SK-N-SH (cell line): ENCODE data around the gene FOXK2. TPM values are rescaled to one million over a fixed set of nuclear protein-coding genes. Genes with fewer than 3 reads are reported as not detected.
A peak's percentile ranks its signal among the peaks of the same experiment; 100 is the strongest.

ENCODE experiments used
- CTCF ChIA-PET: fragments of 300-600, 350-600 bp; formaldehyde crosslinking; extraction: SDS; loops from one replicate; lab custom pipeline; 2021; lab: Yijun Ruan, JAX
- POLR2A ChIA-PET: fragments of 350-600 bp; sonication (Branson Sonifier 250); formaldehyde crosslinking; extraction: SDS; loops from one replicate; lab custom pipeline; 2020; ENCODE audit warnings: antibody characterized with exemption, inconsistent platforms; lab: Yijun Ruan, JAX
- DNase-seq: peaks from one replicate; pipeline ENCODE4 v3.0.0; 2012
- H2AFZ ChIP-seq: fragments of 200-600 bp; sonication (generic); 2 replicates; pipeline ENCODE4 v1.8.1; 2016; ENCODE audit warnings: antibody characterized with exemption, mild to moderate bottlenecking, low read depth
- H3F3A ChIP-seq: fragments of 200-600 bp; sonication (generic); replicated peaks from 2 replicates; pipeline ENCODE3; 2016; ENCODE audit warnings: antibody characterized with exemption, mild to moderate bottlenecking; ENCODE audit not compliant: insufficient read depth
- H3K27ac ChIP-seq, 2 experiments: fragments of 200-500 bp in 1 of 2; fragments of 200-600 bp in 1 of 2; sonication (Bioruptor generic) in 1 of 2; sonication (generic), shearing (Covaris generic) in 1 of 2; 2 replicates each; pipeline versions ENCODE4 v1.5.1 to v1.6.1; 2014 to 2016; ENCODE audit warnings: low read depth in 2 of 2, inconsistent platforms in 1 of 2, low read length in 1 of 2, mild to moderate bottlenecking in 1 of 2, mixed read lengths in 1 of 2
- H3K27me3 ChIP-seq: fragments of 200-600 bp; sonication (generic), shearing (Covaris generic); 2 replicates; pipeline ENCODE4 v1.6.1; 2016; ENCODE audit warnings: mixed run types; ENCODE audit not compliant: insufficient read depth
- H3K36me3 ChIP-seq, 2 experiments: fragments of 200-500 bp in 1 of 2; fragments of 200-600 bp in 1 of 2; sonication (Bioruptor generic) in 1 of 2; sonication (generic) in 1 of 2; replicated peaks in 1 of 2; 2 replicates each; pipeline versions ENCODE3 to v1.5.1; 2014 to 2016; ENCODE audit warnings: low read length in 1 of 2, mild to moderate bottlenecking in 1 of 2; ENCODE audit not compliant: insufficient read depth in 2 of 2, control insufficient read depth in 1 of 2
- H3K4me1 ChIP-seq, 2 experiments: fragments of 200-500 bp in 1 of 2; fragments of 200-600 bp in 1 of 2; sonication (Bioruptor generic) in 1 of 2; sonication (generic), shearing (Covaris generic) in 1 of 2; 2 replicates each; pipeline versions ENCODE4 v1.5.1 to v1.6.1; 2014 to 2016; ENCODE audit warnings: low read depth in 1 of 2, low read length in 1 of 2, mixed run types in 1 of 2; ENCODE audit not compliant: insufficient read depth in 2 of 2, control insufficient read depth in 1 of 2
- H3K4me2 ChIP-seq: fragments of 200-600 bp; sonication (generic), shearing (Covaris generic); 2 replicates; pipeline ENCODE4 v1.6.1; 2017; ENCODE audit warnings: mixed run types
- H3K4me3 ChIP-seq, 2 experiments: fragments of 200-500 bp in 1 of 2; fragments of 200-600 bp in 1 of 2; sonication (Bioruptor generic) in 1 of 2; sonication (generic), shearing (Covaris generic) in 1 of 2; 2 replicates each; pipeline versions ENCODE4 v1.5.1 to v1.8.1; 2014 to 2016; ENCODE audit warnings: low read depth in 2 of 2, inconsistent platforms in 1 of 2, low read length in 1 of 2, mild to moderate bottlenecking in 1 of 2, mixed read lengths in 1 of 2, moderate library complexity in 1 of 2
- H3K79me2 ChIP-seq: fragments of 200-600 bp; sonication (generic); 2 replicates; pipeline ENCODE4 v1.8.1; 2017; ENCODE audit warnings: mild to moderate bottlenecking; ENCODE audit not compliant: insufficient read depth
- H3K9ac ChIP-seq: fragments of 200-600 bp; sonication (generic); 2 replicates; pipeline ENCODE4 v1.6.1; 2017; ENCODE audit warnings: mixed run types
- H3K9me2 ChIP-seq: fragments of 200-600 bp; sonication (generic); 2 replicates; pipeline ENCODE4 v1.6.1; 2017; ENCODE audit warnings: mixed run types
- H3K9me3 ChIP-seq: fragments of 200-600 bp; sonication (generic); 2 replicates; pipeline ENCODE4 v1.6.1; 2017; ENCODE audit warnings: mixed run types, mild to moderate bottlenecking, moderate library complexity
- H4K20me1 ChIP-seq: fragments of 200-600 bp; sonication (generic); 2 replicates; pipeline ENCODE4 v1.6.1; 2017; ENCODE audit warnings: mild to moderate bottlenecking, mixed run types; ENCODE audit not compliant: insufficient read depth
- ELF1 ChIP-seq: IDR thresholded peaks from 2 replicates; pipeline ENCODE4 v1.4.0; 2012
- FOXM1 ChIP-seq: IDR thresholded peaks from 2 replicates; pipeline ENCODE4 v1.4.0; 2012; ENCODE audit warnings: low read depth, mild to moderate bottlenecking
- GABPA ChIP-seq: IDR thresholded peaks from 2 replicates; pipeline ENCODE4 v1.4.0; 2012; ENCODE audit warnings: low read depth, mild to moderate bottlenecking
- GATA2 ChIP-seq: sonication (generic); formaldehyde crosslinking; IDR thresholded peaks from 2 replicates; pipeline ENCODE4 v1.5.0; 2020; ENCODE audit warnings: mild to moderate bottlenecking, missing genetic modification reagents
- NRF1 ChIP-seq: IDR thresholded peaks from 2 replicates; pipeline ENCODE4 v1.6.1; 2012; ENCODE audit warnings: low read depth, mild to moderate bottlenecking, low read length
- POLR2AphosphoS5 ChIP-seq: IDR thresholded peaks from 2 replicates; pipeline ENCODE4 v1.6.1; 2012; ENCODE audit warnings: low read depth, low read length
- RAD21 ChIP-seq: IDR thresholded peaks from 2 replicates; pipeline ENCODE4 v1.6.1; 2012; ENCODE audit warnings: mild to moderate bottlenecking, low read length
- RCOR1 ChIP-seq: fragments of 150-350 bp; IDR thresholded peaks from 2 replicates; pipeline ENCODE4 v1.6.1; 2017; ENCODE audit warnings: antibody characterized with exemption, low read length
- RFX5 ChIP-seq: IDR thresholded peaks from 2 replicates; pipeline ENCODE4 v1.6.1; 2012; ENCODE audit warnings: mild to moderate bottlenecking, improper control_type of control experiment, low read length
- RXRA ChIP-seq: IDR thresholded peaks from 2 replicates; pipeline ENCODE4 v1.4.0; 2012; ENCODE audit warnings: low read depth, mild to moderate bottlenecking, borderline replicate concordance
- SIN3A ChIP-seq: IDR thresholded peaks from 2 replicates; pipeline ENCODE4 v1.6.1; 2012; ENCODE audit warnings: low read depth, mild to moderate bottlenecking, low read length, moderate library complexity, borderline replicate concordance
- TAF1 ChIP-seq: IDR thresholded peaks from 2 replicates; pipeline ENCODE4 v1.6.1; 2012; ENCODE audit warnings: low read depth, mild to moderate bottlenecking, low read length, moderate library complexity, borderline replicate concordance
- TCF12 ChIP-seq: IDR thresholded peaks from 2 replicates; pipeline ENCODE4 v1.4.0; 2012
- TEAD4 ChIP-seq: IDR thresholded peaks from 2 replicates; pipeline ENCODE4 v1.4.0; 2012; ENCODE audit warnings: mild to moderate bottlenecking, borderline replicate concordance; ENCODE audit not compliant: insufficient read depth
- WGBS: methylation state at CpG from one replicate; pipeline ENCODE4 v1.1.6; 2017; ENCODE audit warnings: low lambda C conversion rate; 5-methylcytosine and 5-hydroxymethylcytosine counted together
- polyA plus RNA-seq, 3 experiments: library from polyadenylated mRNA; depleted of rRNA; stranded (reverse); fragments of >200 nt; gene quantifications; 2 replicates each; pipeline ENCODE4 v1.2.3, GENCODE V29; 2012
- TF ChIP-seq, protein P1 (sequence below): IDR thresholded peaks from 2 replicates; pipeline ENCODE4 v1.4.0; 2012; ENCODE audit warnings: low read depth, borderline replicate concordance
- TF ChIP-seq, protein P2 (sequence below): IDR thresholded peaks from 2 replicates; pipeline ENCODE4 v1.4.0; 2012; ENCODE audit warnings: low read depth, borderline replicate concordance
- TF ChIP-seq, protein P3 (sequence below): IDR thresholded peaks from 2 replicates; pipeline ENCODE4; 2012
- TF ChIP-seq, protein P4 (sequence below): fragments of 200-600 bp; sonication (generic); IDR thresholded peaks from 2 replicates; pipeline ENCODE4 v1.6.1; 2017; ENCODE audit warnings: antibody characterized with exemption, mild to moderate bottlenecking, moderate library complexity
- TF ChIP-seq, protein P5 (sequence below): IDR thresholded peaks from 2 replicates; pipeline ENCODE4 v1.6.1; 2012; ENCODE audit warnings: mild to moderate bottlenecking, low read depth, low read length, moderate library complexity
- TF ChIP-seq, protein P6 (sequence below): IDR thresholded peaks from 2 replicates; pipeline ENCODE4 v1.4.0; 2012; ENCODE audit warnings: low read depth
- TF ChIP-seq, protein P7 (sequence below): fragments of 150-350 bp; IDR thresholded peaks from 2 replicates; pipeline ENCODE4 v1.6.1; 2017; ENCODE audit warnings: antibody characterized with exemption, low read length, low read depth, borderline replicate concordance

The FOXK2 gene
- polyA plus RNA-seq, 1 of the 3 experiments (the other 2 are of a cell fraction): 36.4 TPM

DNA sequence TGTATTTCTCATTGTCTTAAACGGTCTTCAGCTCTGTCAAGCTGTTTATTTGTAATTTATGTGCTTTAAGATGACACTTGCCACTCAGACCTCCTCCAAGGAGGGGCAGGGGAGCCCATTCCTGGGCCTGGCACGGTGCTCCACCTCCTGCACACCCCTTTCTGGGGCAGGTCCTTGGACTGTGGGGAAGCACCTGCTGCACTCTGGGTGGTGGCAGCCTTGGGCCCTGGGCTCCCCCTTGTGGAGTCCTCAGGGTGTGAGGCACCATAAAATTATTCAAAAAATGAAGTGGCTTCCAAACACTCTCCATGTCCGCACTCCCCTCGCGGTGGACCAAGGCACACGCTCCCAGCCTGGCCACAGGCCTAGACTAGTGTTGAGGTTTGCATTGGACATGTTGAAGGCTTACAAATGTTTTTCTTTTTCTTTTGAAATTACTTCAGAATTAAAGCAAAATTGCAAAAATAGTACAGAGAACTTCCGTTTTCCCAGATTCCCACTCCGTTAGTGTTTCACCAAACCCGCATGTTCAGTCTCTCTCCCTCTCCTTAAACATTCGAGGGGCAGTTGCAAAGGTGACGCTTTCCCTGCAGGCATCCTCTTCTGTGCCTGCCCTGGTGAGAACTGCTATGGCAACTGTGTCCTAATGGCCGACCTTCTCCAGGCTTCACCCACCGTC, 32.4 kb downstream of the FOXK2 start:
- no peaks in the 10 kb centered on the region for H3K9me2 ChIP-seq
- H3K4me1 ChIP-seq: peaks cover 14 to 19% of the 10 kb centered on the region in 2 experiments; a peak in 3 of 4 replicates
- H3K4me2 ChIP-seq: no peak overlapping the region
- no peak overlapping the region for H2AFZ ChIP-seq
- peak; percentile 85 for DNase-seq
- H3K9ac ChIP-seq: no peak overlapping the region
- POLR2A ChIA-PET: interaction anchor here (0.7 kb wide), 1 partner anchor 29 kb away, joined by 3 read pairs; no protein-coding TSS in a partner anchor
- no peaks in the 10 kb centered on the region for H3K9me3 ChIP-seq
- CTCF ChIA-PET: interaction anchor here (0.6 to 1.7 kb wide), 18 partner anchors 8 to 223 kb away, joined by 3 to 10 read pairs (median 4); partner anchors contain the start of gene FOXK2
- peaks cover 91% of the 10 kb centered on the region for H4K20me1 ChIP-seq
- H3K27me3 ChIP-seq: no peaks in the 10 kb centered on the region
- peaks cover 0 to 5% of the 10 kb centered on the region in 2 experiments for H3K36me3 ChIP-seq
- peaks cover 19% of the 10 kb centered on the region for H3F3A ChIP-seq
- no peak overlapping the region for H3K27ac ChIP-seq
- H3K4me3 ChIP-seq: no peak overlapping the region
- peaks cover 100% of the 10 kb centered on the region for H3K79me2 ChIP-seq
- whole genome bisulfite sequencing: 70% methylated on average over 13 of the region's 13 CpGs
- peak; percentile 77 for TF ChIP-seq RAD21
- TF ChIP-seq RFX5: no peak
- TF ChIP-seq, protein P1, sequence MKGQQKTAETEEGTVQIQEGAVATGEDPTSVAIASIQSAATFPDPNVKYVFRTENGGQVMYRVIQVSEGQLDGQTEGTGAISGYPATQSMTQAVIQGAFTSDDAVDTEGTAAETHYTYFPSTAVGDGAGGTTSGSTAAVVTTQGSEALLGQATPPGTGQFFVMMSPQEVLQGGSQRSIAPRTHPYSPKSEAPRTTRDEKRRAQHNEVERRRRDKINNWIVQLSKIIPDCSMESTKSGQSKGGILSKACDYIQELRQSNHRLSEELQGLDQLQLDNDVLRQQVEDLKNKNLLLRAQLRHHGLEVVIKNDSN: no peak
- TF ChIP-seq TEAD4: no peak
- TF ChIP-seq, protein P2, sequence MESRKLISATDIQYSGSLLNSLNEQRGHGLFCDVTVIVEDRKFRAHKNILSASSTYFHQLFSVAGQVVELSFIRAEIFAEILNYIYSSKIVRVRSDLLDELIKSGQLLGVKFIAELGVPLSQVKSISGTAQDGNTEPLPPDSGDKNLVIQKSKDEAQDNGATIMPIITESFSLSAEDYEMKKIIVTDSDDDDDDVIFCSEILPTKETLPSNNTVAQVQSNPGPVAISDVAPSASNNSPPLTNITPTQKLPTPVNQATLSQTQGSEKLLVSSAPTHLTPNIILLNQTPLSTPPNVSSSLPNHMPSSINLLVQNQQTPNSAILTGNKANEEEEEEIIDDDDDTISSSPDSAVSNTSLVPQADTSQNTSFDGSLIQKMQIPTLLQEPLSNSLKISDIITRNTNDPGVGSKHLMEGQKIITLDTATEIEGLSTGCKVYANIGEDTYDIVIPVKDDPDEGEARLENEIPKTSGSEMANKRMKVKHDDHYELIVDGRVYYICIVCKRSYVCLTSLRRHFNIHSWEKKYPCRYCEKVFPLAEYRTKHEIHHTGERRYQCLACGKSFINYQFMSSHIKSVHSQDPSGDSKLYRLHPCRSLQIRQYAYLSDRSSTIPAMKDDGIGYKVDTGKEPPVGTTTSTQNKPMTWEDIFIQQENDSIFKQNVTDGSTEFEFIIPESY: no peak
- no peak for TF ChIP-seq RCOR1
- no peak for TF ChIP-seq FOXM1
- TF ChIP-seq, protein P3, sequence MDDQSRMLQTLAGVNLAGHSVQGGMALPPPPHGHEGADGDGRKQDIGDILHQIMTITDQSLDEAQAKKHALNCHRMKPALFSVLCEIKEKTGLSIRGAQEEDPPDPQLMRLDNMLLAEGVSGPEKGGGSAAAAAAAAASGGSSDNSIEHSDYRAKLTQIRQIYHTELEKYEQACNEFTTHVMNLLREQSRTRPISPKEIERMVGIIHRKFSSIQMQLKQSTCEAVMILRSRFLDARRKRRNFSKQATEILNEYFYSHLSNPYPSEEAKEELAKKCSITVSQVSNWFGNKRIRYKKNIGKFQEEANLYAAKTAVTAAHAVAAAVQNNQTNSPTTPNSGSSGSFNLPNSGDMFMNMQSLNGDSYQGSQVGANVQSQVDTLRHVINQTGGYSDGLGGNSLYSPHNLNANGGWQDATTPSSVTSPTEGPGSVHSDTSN: no peak
- no peak for TF ChIP-seq POLR2AphosphoS5
- TF ChIP-seq, protein P4, sequence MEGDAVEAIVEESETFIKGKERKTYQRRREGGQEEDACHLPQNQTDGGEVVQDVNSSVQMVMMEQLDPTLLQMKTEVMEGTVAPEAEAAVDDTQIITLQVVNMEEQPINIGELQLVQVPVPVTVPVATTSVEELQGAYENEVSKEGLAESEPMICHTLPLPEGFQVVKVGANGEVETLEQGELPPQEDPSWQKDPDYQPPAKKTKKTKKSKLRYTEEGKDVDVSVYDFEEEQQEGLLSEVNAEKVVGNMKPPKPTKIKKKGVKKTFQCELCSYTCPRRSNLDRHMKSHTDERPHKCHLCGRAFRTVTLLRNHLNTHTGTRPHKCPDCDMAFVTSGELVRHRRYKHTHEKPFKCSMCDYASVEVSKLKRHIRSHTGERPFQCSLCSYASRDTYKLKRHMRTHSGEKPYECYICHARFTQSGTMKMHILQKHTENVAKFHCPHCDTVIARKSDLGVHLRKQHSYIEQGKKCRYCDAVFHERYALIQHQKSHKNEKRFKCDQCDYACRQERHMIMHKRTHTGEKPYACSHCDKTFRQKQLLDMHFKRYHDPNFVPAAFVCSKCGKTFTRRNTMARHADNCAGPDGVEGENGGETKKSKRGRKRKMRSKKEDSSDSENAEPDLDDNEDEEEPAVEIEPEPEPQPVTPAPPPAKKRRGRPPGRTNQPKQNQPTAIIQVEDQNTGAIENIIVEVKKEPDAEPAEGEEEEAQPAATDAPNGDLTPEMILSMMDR: peak; percentile 76
- TF ChIP-seq, protein P5, sequence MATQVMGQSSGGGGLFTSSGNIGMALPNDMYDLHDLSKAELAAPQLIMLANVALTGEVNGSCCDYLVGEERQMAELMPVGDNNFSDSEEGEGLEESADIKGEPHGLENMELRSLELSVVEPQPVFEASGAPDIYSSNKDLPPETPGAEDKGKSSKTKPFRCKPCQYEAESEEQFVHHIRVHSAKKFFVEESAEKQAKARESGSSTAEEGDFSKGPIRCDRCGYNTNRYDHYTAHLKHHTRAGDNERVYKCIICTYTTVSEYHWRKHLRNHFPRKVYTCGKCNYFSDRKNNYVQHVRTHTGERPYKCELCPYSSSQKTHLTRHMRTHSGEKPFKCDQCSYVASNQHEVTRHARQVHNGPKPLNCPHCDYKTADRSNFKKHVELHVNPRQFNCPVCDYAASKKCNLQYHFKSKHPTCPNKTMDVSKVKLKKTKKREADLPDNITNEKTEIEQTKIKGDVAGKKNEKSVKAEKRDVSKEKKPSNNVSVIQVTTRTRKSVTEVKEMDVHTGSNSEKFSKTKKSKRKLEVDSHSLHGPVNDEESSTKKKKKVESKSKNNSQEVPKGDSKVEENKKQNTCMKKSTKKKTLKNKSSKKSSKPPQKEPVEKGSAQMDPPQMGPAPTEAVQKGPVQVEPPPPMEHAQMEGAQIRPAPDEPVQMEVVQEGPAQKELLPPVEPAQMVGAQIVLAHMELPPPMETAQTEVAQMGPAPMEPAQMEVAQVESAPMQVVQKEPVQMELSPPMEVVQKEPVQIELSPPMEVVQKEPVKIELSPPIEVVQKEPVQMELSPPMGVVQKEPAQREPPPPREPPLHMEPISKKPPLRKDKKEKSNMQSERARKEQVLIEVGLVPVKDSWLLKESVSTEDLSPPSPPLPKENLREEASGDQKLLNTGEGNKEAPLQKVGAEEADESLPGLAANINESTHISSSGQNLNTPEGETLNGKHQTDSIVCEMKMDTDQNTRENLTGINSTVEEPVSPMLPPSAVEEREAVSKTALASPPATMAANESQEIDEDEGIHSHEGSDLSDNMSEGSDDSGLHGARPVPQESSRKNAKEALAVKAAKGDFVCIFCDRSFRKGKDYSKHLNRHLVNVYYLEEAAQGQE: no peak
- no peak for TF ChIP-seq TAF1
- TF ChIP-seq NRF1: no peak
- TF ChIP-seq, protein P6, sequence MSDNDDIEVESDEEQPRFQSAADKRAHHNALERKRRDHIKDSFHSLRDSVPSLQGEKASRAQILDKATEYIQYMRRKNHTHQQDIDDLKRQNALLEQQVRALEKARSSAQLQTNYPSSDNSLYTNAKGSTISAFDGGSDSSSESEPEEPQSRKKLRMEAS: 0 out of 2 replicates have a peak, but pooled peaks have one; percentile 26
- no peak for TF ChIP-seq TCF12
- no peak for TF ChIP-seq ELF1
- no peak for TF ChIP-seq GATA2
- TF ChIP-seq GABPA: no peak
- TF ChIP-seq, protein P7, sequence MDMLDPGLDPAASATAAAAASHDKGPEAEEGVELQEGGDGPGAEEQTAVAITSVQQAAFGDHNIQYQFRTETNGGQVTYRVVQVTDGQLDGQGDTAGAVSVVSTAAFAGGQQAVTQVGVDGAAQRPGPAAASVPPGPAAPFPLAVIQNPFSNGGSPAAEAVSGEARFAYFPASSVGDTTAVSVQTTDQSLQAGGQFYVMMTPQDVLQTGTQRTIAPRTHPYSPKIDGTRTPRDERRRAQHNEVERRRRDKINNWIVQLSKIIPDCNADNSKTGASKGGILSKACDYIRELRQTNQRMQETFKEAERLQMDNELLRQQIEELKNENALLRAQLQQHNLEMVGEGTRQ: no peak
- 0 out of 2 replicates have a peak, but pooled peaks have one; percentile 43 for TF ChIP-seq SIN3A
- TF ChIP-seq RXRA: no peak
